HG03097 (cell line): ENCODE data around the gene UNC79.

ENCODE experiments used
- ATAC-seq: cut with Tn5 transposase; IDR thresholded peaks from one replicate; pipeline ENCODE4 v1.9.1; 2021; ENCODE audit not compliant: unreplicated experiment, low FRiP score

The UNC79 gene

DNA sequence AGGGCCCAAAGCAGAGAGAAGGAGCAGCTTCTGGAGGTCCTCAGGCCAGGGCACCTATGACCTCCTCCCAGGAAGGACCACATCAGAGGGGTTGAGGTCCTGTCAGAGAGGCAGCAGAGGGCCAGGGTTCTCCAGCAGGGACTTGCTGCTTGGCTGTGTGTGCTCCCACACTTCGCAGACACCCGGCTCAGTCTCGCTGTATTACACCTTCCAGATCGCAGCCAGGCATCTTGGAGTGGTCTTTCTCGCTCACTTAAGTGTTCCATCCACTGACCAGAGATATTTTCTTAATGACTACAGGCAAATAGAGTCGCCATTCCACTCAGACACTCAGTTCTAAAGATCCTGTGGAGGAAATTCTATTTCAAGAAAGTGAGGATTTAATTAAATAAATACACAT, 273.2 kb downstream of the UNC79 start:
- no peak for ATAC-seq

DNA sequence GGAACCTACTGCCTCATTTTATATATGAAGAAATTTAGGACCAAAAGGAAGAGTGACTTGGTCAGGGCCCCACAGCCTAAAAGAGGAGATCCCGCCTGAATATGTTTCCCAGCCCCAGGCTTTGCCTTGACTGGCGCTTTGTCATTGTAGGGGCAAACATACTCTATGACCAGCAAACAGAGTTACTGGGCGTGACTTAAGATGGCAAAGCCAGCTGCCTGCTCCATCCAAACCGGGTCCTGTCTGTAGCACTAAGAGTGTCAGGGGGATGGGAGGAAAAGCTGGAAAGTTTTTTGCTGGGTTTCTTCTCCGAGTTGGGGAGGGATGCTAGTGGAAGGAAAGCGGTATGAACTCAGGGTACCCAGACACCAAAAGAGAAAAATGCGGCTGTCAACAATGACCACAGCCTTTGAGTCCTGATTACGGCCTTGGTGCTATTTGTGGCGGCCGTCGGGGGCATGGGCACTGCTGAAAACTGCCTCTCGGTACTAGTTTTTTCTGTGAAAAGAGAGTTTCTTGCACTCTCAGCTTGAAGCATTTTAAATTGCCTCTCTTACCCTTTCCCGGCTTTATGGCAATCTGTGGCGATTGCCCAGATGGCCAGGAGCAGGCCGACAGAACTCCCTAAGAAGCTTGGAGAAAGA, 274.9 kb downstream of the UNC79 start:
- no peak for ATAC-seq

- ATAC-seq, result no peak
Measured at GRCh38 chr14:93706360-93706955, 275.7 kb downstream of the UNC79 start.

GRCh38 chr14:93707475-93707874, 276.7 kb downstream of the UNC79 start:
- no peak for ATAC-seq

DNA sequence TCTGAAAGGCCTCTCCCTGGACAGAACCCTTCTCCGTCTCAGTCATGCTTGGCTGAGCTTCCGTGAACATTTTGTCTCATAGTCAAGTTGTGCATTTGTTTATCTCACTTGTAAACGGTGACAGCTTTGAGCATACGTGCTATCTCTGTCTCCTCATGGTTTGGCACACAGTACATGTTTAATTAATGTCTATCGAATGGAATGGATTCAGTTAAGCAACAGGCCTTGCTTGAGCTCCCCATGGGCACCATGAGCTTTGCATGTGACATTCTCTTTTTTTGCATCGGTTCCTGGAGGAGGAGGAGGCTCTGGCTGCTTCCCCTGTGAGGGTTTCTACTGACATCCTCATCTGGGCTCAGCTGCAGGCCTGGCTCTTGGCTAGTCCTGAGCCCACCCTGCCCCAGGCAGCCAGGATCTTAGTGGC, 277.6 kb downstream of the UNC79 start:
- no peak for ATAC-seq

DNA sequence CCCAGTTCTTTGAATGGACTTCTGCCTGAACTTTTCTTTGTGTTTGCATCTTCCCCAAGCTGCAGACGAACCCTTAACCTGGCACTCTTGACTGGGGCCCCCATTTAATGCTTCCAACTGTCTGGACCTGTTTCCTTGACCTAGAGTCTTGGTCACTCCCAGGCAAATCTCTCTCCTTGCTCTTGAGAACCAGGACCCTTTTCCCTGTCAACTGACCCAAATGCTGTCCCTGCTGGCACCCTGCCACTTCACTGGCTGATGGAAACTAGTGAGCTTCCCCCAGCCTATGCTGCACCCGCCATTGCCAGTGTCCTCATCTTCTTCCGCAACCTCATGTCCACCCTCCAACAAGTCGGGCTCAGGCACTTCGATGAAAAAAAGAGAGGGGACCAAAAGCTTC, 278.1 kb downstream of the UNC79 start:
- no peak for ATAC-seq

GRCh38 chr14:93709249-93709648, 278.5 kb downstream of the UNC79 start:
- ATAC-seq, result no peak

- ATAC-seq, result no peak
Measured at GRCh38 chr14:93712079-93712837, 281.5 kb downstream of the UNC79 start.

GRCh38 chr14:93712838-93713724, 282.3 kb downstream of the UNC79 start:
- ATAC-seq, result no peak

- no peak for ATAC-seq
Measured at GRCh38 chr14:93713726-93714405, 283.1 kb downstream of the UNC79 start.

DNA sequence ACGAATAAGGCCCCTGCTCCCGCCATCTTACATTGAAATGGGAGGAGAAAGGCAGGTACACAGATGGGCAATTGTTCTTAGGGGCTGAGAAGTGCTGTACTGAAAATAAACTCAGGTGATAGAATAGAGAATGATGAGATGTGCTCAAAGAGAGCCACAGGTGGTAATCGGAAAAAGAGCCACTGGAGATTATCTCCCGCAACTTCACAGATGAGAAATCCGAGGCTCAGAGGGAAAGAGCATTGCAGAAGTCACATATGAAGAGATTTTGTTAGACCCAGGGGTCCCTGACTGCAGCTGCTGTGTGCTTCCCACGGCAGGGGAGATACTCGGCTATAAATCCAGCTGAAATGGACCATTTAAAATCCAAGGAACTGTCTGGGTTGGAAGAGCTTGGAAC, 283.9 kb downstream of the UNC79 start:
- no peak for ATAC-seq

GRCh38 chr14:93715279-93715927, 284.7 kb downstream of the UNC79 start:
- no peak for ATAC-seq

GRCh38 chr14:93716002-93716745, 285.4 kb downstream of the UNC79 start:
- ATAC-seq, result no peak

GRCh38 chr14:93716746-93717667, 286.3 kb downstream of the UNC79 start:
- ATAC-seq, result no peak

DNA sequence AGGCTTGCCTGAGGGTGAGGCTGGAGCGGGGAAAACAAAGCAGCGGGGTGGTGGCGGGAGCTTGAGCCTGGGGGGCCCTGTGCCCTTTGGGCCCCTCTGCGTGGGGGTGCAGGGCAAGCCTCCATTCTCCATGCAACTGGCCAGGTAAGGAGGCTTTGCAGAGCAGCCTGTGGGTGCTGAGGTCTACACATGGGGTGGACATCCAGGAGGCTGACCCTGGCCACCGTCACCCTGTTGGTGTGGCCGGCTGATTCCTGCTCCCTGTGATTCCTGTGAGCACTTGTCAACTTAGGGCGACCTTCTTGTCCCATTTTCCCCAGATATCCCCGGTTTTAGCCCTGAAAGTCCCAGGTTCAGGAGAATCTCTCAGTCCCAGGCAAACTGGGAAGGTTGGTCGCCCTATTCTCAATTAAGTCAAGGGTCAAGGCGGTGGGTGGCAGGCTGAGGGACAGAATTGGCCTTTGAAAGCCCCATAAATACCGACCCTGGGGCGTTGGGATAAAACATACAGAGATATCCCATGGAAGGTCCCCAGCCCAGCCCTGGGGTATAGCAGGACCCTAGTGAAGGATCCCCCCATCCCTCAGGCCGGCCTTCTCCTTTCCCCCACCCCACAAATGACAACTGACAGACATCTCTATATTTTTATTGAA, 287.1 kb downstream of the UNC79 start:
- no peak for ATAC-seq

- no peak for ATAC-seq
Measured at GRCh38 chr14:93719256-93719655, 288.5 kb downstream of the UNC79 start.

DNA sequence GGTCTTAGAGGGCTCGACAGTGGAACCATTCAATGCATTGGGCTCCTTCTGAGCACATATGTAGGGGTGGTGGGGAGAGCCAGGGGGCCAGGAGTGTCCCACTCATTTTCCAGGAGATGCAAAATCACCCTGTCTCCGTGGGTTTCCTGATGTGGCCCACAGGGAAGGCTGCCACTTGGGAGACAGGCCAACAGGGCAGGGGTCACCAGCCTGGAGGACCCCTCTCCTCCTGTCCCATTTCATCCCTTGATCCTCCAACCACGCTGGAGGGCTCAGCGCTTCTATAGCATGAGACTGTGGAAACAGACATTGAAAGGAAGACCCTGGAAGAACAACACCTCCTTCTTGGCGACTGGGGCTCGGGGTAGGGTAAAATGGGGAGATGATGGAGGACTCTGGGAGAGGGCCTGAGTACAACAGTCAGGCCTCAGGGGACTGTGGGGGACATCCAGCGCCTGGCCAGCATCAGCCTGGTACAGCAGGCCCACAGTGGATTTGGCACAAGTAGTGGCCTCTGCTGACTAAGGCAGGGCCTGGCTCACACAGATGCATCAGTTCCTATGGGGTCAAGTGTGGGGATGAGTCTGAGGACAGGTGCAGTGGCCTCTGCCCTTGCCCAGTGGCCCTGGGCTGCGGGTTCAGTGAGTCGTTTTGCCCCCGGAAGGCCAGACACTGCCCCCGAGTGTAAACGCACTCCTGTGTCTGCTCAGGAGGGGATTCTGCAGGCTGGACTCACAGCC, 289.5 kb downstream of the UNC79 start:
- ATAC-seq, result no peak
